GM19043 (cell line): ENCODE measurements around the gene MTA3.
"Not testable (repeated sequence)": the region's sequence is repeated elsewhere in the genome, so short reads cannot be mapped to it uniquely, and the experiment has no call there.

Experiments
- ATAC-seq: cut with Tn5 transposase; IDR thresholded peaks from one replicate; pipeline ENCODE4 v1.9.1; 2021; ENCODE audit warnings: low read depth; ENCODE audit not compliant: unreplicated experiment

MTA3 gene

GRCh38 chr2:42722320-42723190 lies 154.1 kb downstream of the MTA3 start:
- ATAC-seq = peak; percentile 97

GRCh38 chr2:42723465-42723864 lies 155.0 kb downstream of the MTA3 start:
- ATAC-seq = no peak

GRCh38 chr2:42724886-42725285 lies 156.5 kb downstream of the MTA3 start:
- ATAC-seq = no peak

- no peak for ATAC-seq
Measured at GRCh38 chr2:42725657-42726056, 157.2 kb downstream of the MTA3 start.

- ATAC-seq = no peak
Measured at GRCh38 chr2:42726680-42727079, 158.2 kb downstream of the MTA3 start.

- not testable (repeated sequence) for ATAC-seq
Measured at GRCh38 chr2:42731316-42731715, 162.9 kb downstream of the MTA3 start.

GRCh38 chr2:42733852-42734251 lies 165.4 kb downstream of the MTA3 start:
- ATAC-seq = no peak

GRCh38 chr2:42736598-42737322 lies 168.3 kb downstream of the MTA3 start:
- no peak for ATAC-seq

GRCh38 chr2:42741140-42741539 lies 172.7 kb downstream of the MTA3 start:
- no peak for ATAC-seq

GRCh38 chr2:42742740-42743658 lies 174.6 kb downstream of the MTA3 start:
- no peak for ATAC-seq

- ATAC-seq = no peak
Measured at GRCh38 chr2:42743659-42743990, 175.2 kb downstream of the MTA3 start.

GRCh38 chr2:42744545-42745082 lies 176.2 kb downstream of the MTA3 start:
- ATAC-seq = no peak

- no peak for ATAC-seq
Measured at GRCh38 chr2:42747422-42747821, 179.0 kb downstream of the MTA3 start.

GRCh38 chr2:42748840-42749239 lies 180.4 kb downstream of the MTA3 start:
- no peak for ATAC-seq

- peak; percentile 56 for ATAC-seq
Measured at GRCh38 chr2:42752314-42752713, 183.9 kb downstream of the MTA3 start.

- no peak for ATAC-seq
Measured at GRCh38 chr2:42752816-42753813, 184.7 kb downstream of the MTA3 start.

GRCh38 chr2:42754021-42754775 lies 185.8 kb downstream of the MTA3 start:
- ATAC-seq = peak; percentile 59

GRCh38 chr2:42754776-42755140 lies 186.3 kb downstream of the MTA3 start:
- no peak for ATAC-seq
